Mucosa of descending colon (tissue), 3 donors: Measurements from ENCODE around the gene ANTXR1. TPM values are rescaled to one million over a fixed set of nuclear protein-coding genes. Genes with fewer than 3 reads are reported as not detected.

ENCODE experiments used
- ATAC-seq: fragments of 200-7000 bp; cut with Tn5 transposase; one replicate; pipeline ENCODE4 v1.9.1; 2020; ENCODE audit warnings: mild to moderate bottlenecking, moderate library complexity
- DNase-seq, 3 donors: peaks; one replicate each; pipeline ENCODE4 v3.0.0-alpha.2; 2020
- H3K36me3 ChIP-seq: fragments of 200-600 bp; one replicate; pipeline ENCODE4 v1.8.0; 2021; ENCODE audit warnings: low read depth, mild to moderate bottlenecking
- H3K4me1 ChIP-seq: fragments of 200-600 bp; one replicate; pipeline ENCODE4 v1.8.0; 2021; ENCODE audit warnings: low read depth, mild to moderate bottlenecking
- H3K4me3 ChIP-seq: fragments of 200-600 bp; one replicate; pipeline ENCODE4 v1.8.0; 2021; ENCODE audit warnings: mild to moderate bottlenecking
- H3K9me3 ChIP-seq: fragments of 200-600 bp; one replicate; pipeline ENCODE4 v1.8.0; 2021; ENCODE audit warnings: mild to moderate bottlenecking
- intact Hi-C, 2 donors: fragments of 100-400 bp; cut with DNase I in 1 of 2; cut with micrococcal nuclease in 1 of 2; formaldehyde crosslinking; loops; one replicate each; pipeline versions ENCODE4 v1.11.0 to v1.11.1; 2022; cut with DNase I, micrococcal nuclease
- total RNA-seq, 3 donors: library from RNA; stranded (reverse); fragmentation: NEBNext Ultra II Directional in 2 of 3; extraction: Animal tissue kit (Norgen Biotek cat#: 25700) in 2 of 3; gene quantifications; one replicate each; pipeline versions ENCODE4 v1.2.1 to v1.2.4, GENCODE V29; 2021 to 2023
- TF ChIP-seq, protein P1 (sequence below): fragments of 200-600 bp; IDR thresholded peaks from one replicate; pipeline ENCODE4 v1.8.0; 2022; ENCODE audit warnings: antibody characterized with exemption, mild to moderate bottlenecking
- donor health status: DM: no; HTN: no; CAD: no; lungs with moderate emphysema.
- donor health status: DM: no; HTN: no; CAD: no.
- donor health status: DM: no; HTN: yes; CAD: no.

The ANTXR1 gene
- total RNA-seq, 3 donors from 2014 or later = 10.7 to 77.7 (median 18.6) TPM

DNA sequence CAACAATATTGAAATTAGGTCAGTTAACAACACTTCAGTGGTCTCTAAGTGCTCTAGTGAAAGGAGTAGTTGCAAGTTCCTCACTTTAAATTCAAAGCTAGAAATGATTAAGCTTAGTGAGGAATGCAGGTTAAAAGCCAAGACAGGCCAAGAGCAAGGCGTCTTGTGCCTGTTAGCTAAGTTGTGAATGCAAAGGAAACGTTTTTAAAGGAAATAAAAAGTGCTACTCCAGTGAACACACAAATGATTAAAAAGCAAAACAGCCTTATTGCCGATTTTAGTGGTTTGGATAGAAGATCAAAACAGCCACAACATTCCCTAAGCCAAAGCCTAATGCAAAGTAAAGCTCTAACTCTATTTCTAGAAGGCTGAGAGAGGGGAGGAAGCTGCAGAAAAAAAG, 44.7 kb downstream of the ANTXR1 start:
- intact Hi-C loops = no loop called here
- TF ChIP-seq, protein P1, sequence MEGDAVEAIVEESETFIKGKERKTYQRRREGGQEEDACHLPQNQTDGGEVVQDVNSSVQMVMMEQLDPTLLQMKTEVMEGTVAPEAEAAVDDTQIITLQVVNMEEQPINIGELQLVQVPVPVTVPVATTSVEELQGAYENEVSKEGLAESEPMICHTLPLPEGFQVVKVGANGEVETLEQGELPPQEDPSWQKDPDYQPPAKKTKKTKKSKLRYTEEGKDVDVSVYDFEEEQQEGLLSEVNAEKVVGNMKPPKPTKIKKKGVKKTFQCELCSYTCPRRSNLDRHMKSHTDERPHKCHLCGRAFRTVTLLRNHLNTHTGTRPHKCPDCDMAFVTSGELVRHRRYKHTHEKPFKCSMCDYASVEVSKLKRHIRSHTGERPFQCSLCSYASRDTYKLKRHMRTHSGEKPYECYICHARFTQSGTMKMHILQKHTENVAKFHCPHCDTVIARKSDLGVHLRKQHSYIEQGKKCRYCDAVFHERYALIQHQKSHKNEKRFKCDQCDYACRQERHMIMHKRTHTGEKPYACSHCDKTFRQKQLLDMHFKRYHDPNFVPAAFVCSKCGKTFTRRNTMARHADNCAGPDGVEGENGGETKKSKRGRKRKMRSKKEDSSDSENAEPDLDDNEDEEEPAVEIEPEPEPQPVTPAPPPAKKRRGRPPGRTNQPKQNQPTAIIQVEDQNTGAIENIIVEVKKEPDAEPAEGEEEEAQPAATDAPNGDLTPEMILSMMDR = no peak
- ATAC-seq = no peak
- H3K9me3 ChIP-seq = no peaks in the 10 kb centered on the region
- H3K4me1 ChIP-seq = no peaks in the 10 kb centered on the region
- no peak for DNase-seq
- no peak overlapping the region for H3K4me3 ChIP-seq
- no peaks in the 10 kb centered on the region for H3K36me3 ChIP-seq

DNA sequence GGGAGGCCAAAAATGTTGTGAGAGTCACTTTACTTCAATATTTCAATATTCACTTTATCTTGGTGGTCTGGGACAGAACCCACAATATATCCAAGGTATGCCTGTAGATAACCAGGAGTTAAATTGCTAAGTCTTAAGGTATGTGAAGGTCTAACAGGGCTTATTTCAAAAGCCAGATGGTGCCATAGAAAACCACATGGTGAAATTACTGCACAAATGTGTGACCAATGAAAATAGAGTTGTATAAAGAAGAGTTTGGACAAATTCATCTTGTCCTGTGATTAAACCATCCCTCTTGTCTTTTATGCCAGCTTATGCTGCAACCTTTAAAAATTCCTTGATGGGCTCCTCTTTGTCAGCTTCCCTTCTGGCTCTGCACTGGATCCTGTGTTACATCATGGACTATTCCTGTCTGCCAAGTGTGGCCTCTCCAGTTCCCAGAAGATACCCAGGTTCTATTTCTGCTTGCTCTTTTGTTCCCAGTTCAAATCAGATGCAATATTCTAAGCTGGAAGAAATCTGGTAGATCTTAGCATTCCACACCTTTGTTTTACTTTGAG, 46.8 kb downstream of the ANTXR1 start:
- DNase-seq (no peak), ATAC-seq (no peak)
- intact Hi-C loops = no loop called here
- Histone ChIP-seq H3K4me1 (no peaks in the 10 kb centered on the region), H3K4me3 (no peak overlapping the region), H3K9me3 (no peaks in the 10 kb centered on the region), H3K36me3 (no peaks in the 10 kb centered on the region)
- TF ChIP-seq, protein P1 = no peak

DNA sequence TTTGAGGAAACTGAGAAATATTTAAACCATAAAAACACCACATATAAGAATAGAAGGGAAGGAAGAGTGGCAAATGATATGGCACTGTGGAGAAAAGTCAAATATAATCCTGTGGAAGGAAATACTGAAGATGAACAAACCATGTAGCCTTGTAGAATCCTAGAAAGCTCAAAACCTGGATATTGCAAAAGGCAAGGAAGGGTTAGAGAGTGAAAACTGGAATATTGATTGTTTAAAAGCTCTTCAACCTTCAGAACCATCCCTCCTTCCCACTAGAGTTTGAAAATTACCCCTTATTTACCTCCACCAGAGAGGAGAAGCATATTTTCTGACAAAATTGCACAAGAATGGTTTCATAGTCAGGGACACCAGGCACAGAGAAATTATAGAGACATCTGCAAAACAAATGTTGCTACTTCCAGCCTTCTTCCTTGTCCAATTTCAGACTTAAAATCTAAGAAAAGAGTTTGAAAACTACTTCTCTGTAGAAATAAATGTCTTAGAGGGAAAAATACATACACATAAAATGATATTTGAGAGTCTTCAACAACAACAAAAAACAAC, 48.0 kb downstream of the ANTXR1 start:
- DNase-seq (no peak), ATAC-seq (no peak)
- intact Hi-C loops = no loop called here
- Histone ChIP-seq H3K4me3 (no peak overlapping the region), H3K4me1 (no peaks in the 10 kb centered on the region), H3K9me3 (no peaks in the 10 kb centered on the region), H3K36me3 (no peaks in the 10 kb centered on the region)
- TF ChIP-seq, protein P1 = no peak

DNA sequence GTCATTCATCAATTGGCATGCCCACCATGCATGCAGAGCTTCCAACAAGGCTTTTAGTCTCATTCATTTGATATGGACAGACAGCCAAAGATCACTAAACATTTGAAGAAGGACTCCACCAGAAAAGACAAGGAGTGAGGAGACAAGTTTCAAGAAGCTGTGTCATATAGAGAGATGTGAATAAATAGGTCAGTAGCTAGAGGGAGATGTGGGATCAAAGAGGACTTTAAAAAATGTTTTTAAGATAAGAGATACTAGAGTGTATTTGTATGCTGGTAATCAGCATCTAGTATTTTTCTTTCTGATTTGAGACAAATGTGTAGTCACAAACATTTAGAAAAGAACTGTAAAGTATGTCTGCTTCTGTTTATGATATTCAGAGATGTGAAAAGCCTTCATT, 48.5 kb downstream of the ANTXR1 start:
- Histone ChIP-seq H3K4me3 (no peak overlapping the region), H3K36me3 (no peaks in the 10 kb centered on the region), H3K4me1 (no peaks in the 10 kb centered on the region), H3K9me3 (no peaks in the 10 kb centered on the region)
- DNase-seq (no peak), ATAC-seq (no peak)
- TF ChIP-seq, protein P1 = no peak
- intact Hi-C loops = no loop called here

DNA sequence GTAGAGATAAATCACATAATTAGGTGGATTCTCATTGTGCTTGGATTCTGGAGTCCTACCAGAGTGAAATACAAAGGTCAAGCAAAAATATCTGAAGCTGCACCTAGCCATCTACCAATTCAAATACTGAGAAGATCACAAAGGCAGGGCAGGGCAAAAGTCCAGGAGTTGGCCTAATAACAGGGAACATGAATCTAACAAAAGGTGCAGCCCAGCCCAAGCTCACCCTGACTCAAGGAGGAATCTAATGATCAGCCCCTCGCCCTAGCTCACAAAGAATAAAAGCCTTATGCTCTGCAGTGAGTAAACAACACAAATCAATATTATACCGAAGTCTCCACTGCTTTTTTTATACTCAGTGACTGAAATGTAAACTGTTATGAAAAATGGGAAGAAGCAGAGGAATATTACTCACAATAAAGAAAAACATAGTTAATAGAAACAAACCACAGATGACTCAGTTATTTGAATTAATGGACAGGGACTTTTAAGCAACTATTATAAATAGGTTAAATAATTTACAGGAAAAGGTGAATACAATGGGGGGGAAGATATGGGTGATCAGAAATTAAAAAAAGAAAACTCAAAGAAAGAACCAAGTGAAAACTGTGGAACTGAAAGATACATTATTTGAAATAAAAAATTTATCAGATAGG, 49.5 kb downstream of the ANTXR1 start:
- DNase-seq = no peak
- intact Hi-C loops = no loop called here
- Histone ChIP-seq H3K9me3 (no peaks in the 10 kb centered on the region), H3K4me1 (no peaks in the 10 kb centered on the region), H3K36me3 (no peaks in the 10 kb centered on the region), H3K4me3 (no peak overlapping the region)
- ATAC-seq = no peak
- TF ChIP-seq, protein P1 = no peak
